Spleen (tissue), 11 donors: Measurements from ENCODE around the gene TMEM43. TPM values are rescaled to one million over a fixed set of nuclear protein-coding genes. Genes with fewer than 3 reads are reported as not detected.
A peak's percentile ranks its signal among the peaks of the same experiment; 100 is the strongest.

Experiments used
- DNase-seq: peaks from one replicate; pipeline ENCODE4 v3.0.0-alpha.2; 2020
- H3K27ac ChIP-seq, 8 donors: fragments of 200-600 bp; sonication (generic) in 7 of 8; 1 replicate in 4 of 8; 2 replicates in 4 of 8; pipeline versions ENCODE4 v1.5.0 to v1.8.0; 2016 to 2021; ENCODE audit warnings: inconsistent platforms in 4 of 8, mild to moderate bottlenecking in 4 of 8, moderate library complexity in 1 of 8
- H3K27me3 ChIP-seq, 7 donors: fragments of 200-600 bp; sonication (generic) in 6 of 7; replicated peaks in 1 of 7; 1 replicate in 4 of 7; 2 replicates in 3 of 7; pipeline versions ENCODE4 v1.5.0 to v1.8.0; 2016 to 2021; ENCODE audit warnings: inconsistent platforms in 3 of 7, mild to moderate bottlenecking in 1 of 7
- H3K36me3 ChIP-seq, 6 donors: fragments of 200-600 bp; sonication (generic) in 5 of 6; 1 replicate in 4 of 6; 2 replicates in 2 of 6; pipeline versions ENCODE4 v1.5.0 to v1.8.0; 2016 to 2021; ENCODE audit warnings: inconsistent platforms in 2 of 6
- H3K4me1 ChIP-seq, 6 donors: fragments of 200-600 bp; sonication (generic) in 5 of 6; 1 replicate in 3 of 6; 2 replicates in 3 of 6; pipeline versions ENCODE4 v1.5.0 to v1.8.0; 2016 to 2021; ENCODE audit warnings: inconsistent platforms in 3 of 6
- H3K4me3 ChIP-seq, 8 donors: fragments of 200-600 bp; sonication (generic) in 7 of 8; 1 replicate in 4 of 8; 2 replicates in 4 of 8; pipeline versions ENCODE4 v1.5.0 to v1.8.0; 2016 to 2021; ENCODE audit warnings: inconsistent platforms in 4 of 8, mild to moderate bottlenecking in 4 of 8, moderate library complexity in 2 of 8
- H3K9me3 ChIP-seq, 8 donors: fragments of 200-600 bp; sonication (generic) in 7 of 8; 1 replicate in 4 of 8; 2 replicates in 4 of 8; pipeline versions ENCODE4 v1.5.0 to v1.8.0; 2016 to 2021; ENCODE audit warnings: inconsistent platforms in 4 of 8
- POLR2A ChIP-seq, 3 donors: fragments of 450-650 bp; IDR thresholded peaks; one replicate each; pipeline ENCODE4 v1.5.1; 2017; ENCODE audit warnings: antibody characterized with exemption in 3 of 3, mild to moderate bottlenecking in 1 of 3
- POLR2AphosphoS5 ChIP-seq, 3 donors: sonication (generic); formaldehyde crosslinking; IDR thresholded peaks; one replicate each; pipeline ENCODE4 v1.5.1; 2017; ENCODE audit warnings: antibody characterized with exemption in 3 of 3
- WGBS, 5 donors: extraction: QIAGEN DNeasy Blood & Tissue Kit in 3 of 5; methylation state at CpG; one replicate each; pipeline versions ENCODE4 v1.1.5 to v1.1.7; 2013 to 2018; 5-methylcytosine and 5-hydroxymethylcytosine counted together
- intact Hi-C: fragments of 100-400 bp; cut with DNase I; formaldehyde crosslinking; loops from one replicate; pipeline ENCODE4 v1.15.0; 2023; ENCODE audit warnings: low total_unique reads
- polyA plus RNA-seq, 3 donors: library from polyadenylated mRNA; stranded (reverse); fragments of 200-250 nt; gene quantifications; one replicate each; pipeline ENCODE4 v1.2.1, GENCODE V29; 2013
- total RNA-seq, 7 donors: library from RNA; depleted of rRNA in 3 of 7; stranded (reverse); fragments of >200 nt in 3 of 7; fragmentation: NEBNext Ultra II Directional in 4 of 7; extraction: Animal tissue kit (Norgen Biotek cat#: 25700) in 4 of 7; gene quantifications; one replicate each; pipeline versions ENCODE4 v1.1.0 to v1.2.1, GENCODE V29; 2016 to 2021
- TF ChIP-seq, protein P1 (sequence below), 11 experiments: fragments of 200-600 bp in 7 of 11; fragments of 450-650 bp in 4 of 11; sonication (generic) in 4 of 11; IDR thresholded peaks in 8 of 11; conservative IDR thresholded peaks in 3 of 11; 1 replicate in 7 of 11; 2 replicates in 4 of 11; pipeline versions ENCODE4 v1.4.0 to v1.8.0; 2016 to 2021; ENCODE audit warnings: antibody characterized with exemption in 11 of 11, inconsistent platforms in 4 of 11, mild to moderate bottlenecking in 1 of 11
- donor health status: healthy with polysubstance abuse.
- donor health status: DM: no; HTN: no; CAD: no; lungs with moderate emphysema.
- donor health status: DM: no; HTN: no; CAD: no.
- donor health status: Bipolar disorder and iron deficiency.
- donor health status: healthy.
- donor health status: DM: no; HTN: no; CAD: no.
- donor health status: DM: yes; HTN: yes; CAD: no.

TMEM43 gene
- total and polyA plus RNA-seq, 10 donors: 18.7 to 64.2 (median 44.5) TPM

DNA sequence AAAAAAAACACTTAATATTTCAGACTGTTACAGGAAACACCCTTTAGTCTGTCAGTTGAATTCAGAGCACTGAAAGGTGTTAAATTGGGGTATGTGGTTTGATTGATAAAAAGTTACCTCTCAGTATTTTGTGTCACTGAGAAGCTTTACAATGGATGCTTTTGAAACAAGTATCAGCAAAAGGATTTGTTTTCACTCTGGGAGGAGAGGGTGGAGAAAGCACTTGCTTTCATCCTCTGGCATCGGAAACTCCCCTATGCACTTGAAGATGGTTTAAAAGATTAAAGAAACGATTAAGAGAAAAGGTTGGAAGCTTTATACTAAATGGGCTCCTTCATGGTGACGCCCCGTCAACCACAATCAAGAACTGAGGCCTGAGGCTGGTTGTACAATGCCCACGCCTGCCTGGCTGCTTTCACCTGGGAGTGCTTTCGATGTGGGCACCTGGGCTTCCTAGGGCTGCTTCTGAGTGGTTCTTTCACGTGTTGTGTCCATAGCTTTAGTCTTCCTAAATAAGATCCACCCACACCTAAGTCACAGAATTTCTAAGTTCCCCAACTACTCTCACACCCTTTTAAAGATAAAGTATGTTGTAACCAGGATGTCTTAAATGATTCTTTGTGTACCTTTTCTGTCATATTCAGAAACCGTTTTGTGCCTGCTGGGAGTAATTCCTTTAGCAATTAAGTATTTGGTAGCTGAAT, 17.9 kb downstream of the TMEM43 start:
- H3K36me3 ChIP-seq: peaks cover 0 to 81% (median 57%) of the 10 kb centered on the region in 6 donors

GRCh38 chr3:14143271-14144225, 18.7 kb downstream of the TMEM43 start:
- H3K27ac ChIP-seq: peak overlapping the region in 7 of 8 donors; percentile 85 to 90 (median 88)
- intact Hi-C loops: no loop called here
- TF ChIP-seq POLR2A (IDR thresholded peaks at IDR 0.05) (no peak), POLR2AphosphoS5 (IDR thresholded peaks at IDR 0.05) (peak in 1 of 3 donors; percentile 46)
- TF ChIP-seq, protein P1, sequence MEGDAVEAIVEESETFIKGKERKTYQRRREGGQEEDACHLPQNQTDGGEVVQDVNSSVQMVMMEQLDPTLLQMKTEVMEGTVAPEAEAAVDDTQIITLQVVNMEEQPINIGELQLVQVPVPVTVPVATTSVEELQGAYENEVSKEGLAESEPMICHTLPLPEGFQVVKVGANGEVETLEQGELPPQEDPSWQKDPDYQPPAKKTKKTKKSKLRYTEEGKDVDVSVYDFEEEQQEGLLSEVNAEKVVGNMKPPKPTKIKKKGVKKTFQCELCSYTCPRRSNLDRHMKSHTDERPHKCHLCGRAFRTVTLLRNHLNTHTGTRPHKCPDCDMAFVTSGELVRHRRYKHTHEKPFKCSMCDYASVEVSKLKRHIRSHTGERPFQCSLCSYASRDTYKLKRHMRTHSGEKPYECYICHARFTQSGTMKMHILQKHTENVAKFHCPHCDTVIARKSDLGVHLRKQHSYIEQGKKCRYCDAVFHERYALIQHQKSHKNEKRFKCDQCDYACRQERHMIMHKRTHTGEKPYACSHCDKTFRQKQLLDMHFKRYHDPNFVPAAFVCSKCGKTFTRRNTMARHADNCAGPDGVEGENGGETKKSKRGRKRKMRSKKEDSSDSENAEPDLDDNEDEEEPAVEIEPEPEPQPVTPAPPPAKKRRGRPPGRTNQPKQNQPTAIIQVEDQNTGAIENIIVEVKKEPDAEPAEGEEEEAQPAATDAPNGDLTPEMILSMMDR (IDR thresholded peaks at IDR 0.05 in 8 of 11, conservative IDR thresholded peaks at IDR 0.05 in 3 of 11): no peak
- peak overlapping the region in 1 of 8 donors; percentile 59 for H3K4me3 ChIP-seq
- H3K9me3 ChIP-seq: no peaks in the 10 kb centered on the region
- 61 to 80% (median 65%) methylated on average over 7 of the region's 7 CpGs for WGBS, 5 donors
- H3K36me3 ChIP-seq: peaks cover 0 to 81% (median 59%) of the 10 kb centered on the region in 6 donors
- peaks cover 22 to 67% (median 49%) of the 10 kb centered on the region in 6 donors for H3K4me1 ChIP-seq
- no peak for DNase-seq
- H3K27me3 ChIP-seq: no peaks in the 10 kb centered on the region

More for the DNA sequence above, 17.9 kb downstream of the TMEM43 start:
- peak overlapping the region in 7 of 8 donors; percentile 85 to 90 (median 88) for H3K27ac ChIP-seq
- H3K4me3 ChIP-seq: no peak overlapping the region
- peak in 2 of 3 donors; percentile 10 to 17 for TF ChIP-seq POLR2AphosphoS5 (IDR thresholded peaks at IDR 0.05)
- TF ChIP-seq, protein P1 (IDR thresholded peaks at IDR 0.05 in 8 of 11, conservative IDR thresholded peaks at IDR 0.05 in 3 of 11): no peak
- 71 to 76% (median 72%) methylated on average over 8 of the region's 8 CpGs for WGBS, 5 donors
- intact Hi-C loops: no loop called here
- H3K4me1 ChIP-seq: peaks cover 22 to 67% (median 49%) of the 10 kb centered on the region in 6 donors
- no peaks in the 10 kb centered on the region for H3K9me3 ChIP-seq
- H3K27me3 ChIP-seq: no peaks in the 10 kb centered on the region
- DNase-seq: no peak

DNA sequence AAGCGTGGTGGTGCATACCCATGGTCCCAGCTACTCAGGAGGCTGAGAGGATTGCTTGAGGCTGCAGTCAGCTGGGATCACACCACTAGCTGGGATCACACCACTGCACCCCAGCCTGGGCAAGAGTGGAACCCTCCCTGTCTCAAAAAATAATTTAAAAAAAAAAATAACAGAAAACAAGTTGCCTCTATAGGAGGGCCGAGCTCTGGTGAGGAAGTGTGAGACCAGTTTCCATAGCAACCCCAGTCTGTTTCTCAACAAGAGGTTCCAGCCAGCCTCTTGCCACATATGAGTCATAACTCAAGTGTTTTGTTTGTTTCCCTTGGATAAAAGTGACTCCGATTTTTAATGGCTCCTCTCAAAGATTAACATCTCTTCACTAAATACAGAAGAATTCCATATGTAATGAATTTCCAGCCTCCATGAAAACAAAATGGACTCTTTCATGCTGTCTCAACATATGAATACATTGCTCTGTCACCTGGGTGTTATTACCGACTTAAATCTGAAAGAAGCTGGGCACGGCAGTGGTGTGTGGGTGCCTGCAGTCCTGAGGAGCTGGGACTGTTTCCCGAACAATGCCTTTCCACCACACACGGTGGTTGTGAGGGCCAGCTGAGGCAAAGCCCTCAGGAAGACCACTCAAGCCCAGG, 19.7 kb downstream of the TMEM43 start:
- peak overlapping the region in 4 of 8 donors; percentile 4 to 59 (median 16) for H3K4me3 ChIP-seq
- DNase-seq: no peak
- H3K9me3 ChIP-seq: no peaks in the 10 kb centered on the region
- WGBS, 5 donors: 10 to 19% (median 15%) methylated on average over 7 of the region's 7 CpGs
- H3K4me1 ChIP-seq: peaks cover 22 to 67% (median 49%) of the 10 kb centered on the region in 6 donors
- H3K27ac ChIP-seq: peak overlapping the region; percentile 75 to 90 (median 88)
- intact Hi-C loops: no loop called here
- TF ChIP-seq POLR2A (IDR thresholded peaks at IDR 0.05) (no peak), POLR2AphosphoS5 (IDR thresholded peaks at IDR 0.05) (peak in 1 of 3 donors; percentile 69)
- TF ChIP-seq, protein P1 (IDR thresholded peaks at IDR 0.05 in 8 of 11, conservative IDR thresholded peaks at IDR 0.05 in 3 of 11): no peak
- H3K36me3 ChIP-seq: peaks cover 0 to 79% (median 52%) of the 10 kb centered on the region in 6 donors
- no peaks in the 10 kb centered on the region for H3K27me3 ChIP-seq
